C4-2B (cell line): ENCODE data around the gene DBP.

Experiments used
- H3K27ac ChIP-seq: fragments of 450-650 bp; 2 replicates; pipeline ENCODE4 v1.5.1; 2017
- ZFX ChIP-seq: fragments of 450-650 bp; IDR thresholded peaks from 2 replicates; pipeline ENCODE4 v1.6.1; 2017
- TF ChIP-seq, protein P1 (sequence below): fragments of 450-650 bp; conservative IDR thresholded peaks from 2 replicates; pipeline ENCODE4 v1.5.1; 2017; ENCODE audit warnings: mild to moderate bottlenecking

The DBP gene

GRCh38 chr19:48638831-48639381 is 1.7 kb upstream of the DBP start:
- H3K27ac ChIP-seq = peak overlapping the region; percentile 92
- TF ChIP-seq, protein P1, sequence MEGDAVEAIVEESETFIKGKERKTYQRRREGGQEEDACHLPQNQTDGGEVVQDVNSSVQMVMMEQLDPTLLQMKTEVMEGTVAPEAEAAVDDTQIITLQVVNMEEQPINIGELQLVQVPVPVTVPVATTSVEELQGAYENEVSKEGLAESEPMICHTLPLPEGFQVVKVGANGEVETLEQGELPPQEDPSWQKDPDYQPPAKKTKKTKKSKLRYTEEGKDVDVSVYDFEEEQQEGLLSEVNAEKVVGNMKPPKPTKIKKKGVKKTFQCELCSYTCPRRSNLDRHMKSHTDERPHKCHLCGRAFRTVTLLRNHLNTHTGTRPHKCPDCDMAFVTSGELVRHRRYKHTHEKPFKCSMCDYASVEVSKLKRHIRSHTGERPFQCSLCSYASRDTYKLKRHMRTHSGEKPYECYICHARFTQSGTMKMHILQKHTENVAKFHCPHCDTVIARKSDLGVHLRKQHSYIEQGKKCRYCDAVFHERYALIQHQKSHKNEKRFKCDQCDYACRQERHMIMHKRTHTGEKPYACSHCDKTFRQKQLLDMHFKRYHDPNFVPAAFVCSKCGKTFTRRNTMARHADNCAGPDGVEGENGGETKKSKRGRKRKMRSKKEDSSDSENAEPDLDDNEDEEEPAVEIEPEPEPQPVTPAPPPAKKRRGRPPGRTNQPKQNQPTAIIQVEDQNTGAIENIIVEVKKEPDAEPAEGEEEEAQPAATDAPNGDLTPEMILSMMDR = no peak
- no peak for TF ChIP-seq ZFX

- TF ChIP-seq ZFX = no peak
- TF ChIP-seq, protein P1 = no peak; the same call in 1 of the 2 replicates
- H3K27ac ChIP-seq = peak overlapping the region; percentile 92
Observed at GRCh38 chr19:48637948-48638830, 1.0 kb upstream of the DBP start.

DNA sequence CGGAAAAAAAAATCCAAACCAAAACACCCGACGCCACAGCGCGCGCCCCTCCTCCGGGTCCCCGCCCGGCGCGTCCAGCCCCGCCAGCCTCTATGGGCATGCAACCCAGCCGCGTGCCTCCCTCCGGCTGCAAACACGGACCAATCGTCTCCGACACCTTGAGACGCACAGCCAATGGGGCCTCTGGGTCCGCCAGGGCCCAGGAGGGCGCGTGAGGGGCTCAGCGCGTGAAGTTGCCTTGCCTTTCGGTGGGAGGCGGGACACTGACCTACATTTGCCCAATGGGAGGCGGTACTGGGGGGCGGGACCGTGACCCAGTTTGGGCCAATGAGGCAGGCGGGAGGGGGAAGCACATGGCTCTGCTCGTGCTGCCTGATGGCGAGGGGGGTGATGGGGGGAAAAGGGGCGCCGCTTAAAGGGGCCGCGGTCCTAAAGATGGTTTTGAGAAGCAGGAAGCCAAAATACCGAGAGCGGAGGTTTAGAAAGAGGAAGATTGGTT is 319 bp upstream of the DBP start:
- H3K27ac ChIP-seq = peak overlapping the region; percentile 92
- TF ChIP-seq, protein P1 = no peak
- TF ChIP-seq ZFX = no peak

DNA sequence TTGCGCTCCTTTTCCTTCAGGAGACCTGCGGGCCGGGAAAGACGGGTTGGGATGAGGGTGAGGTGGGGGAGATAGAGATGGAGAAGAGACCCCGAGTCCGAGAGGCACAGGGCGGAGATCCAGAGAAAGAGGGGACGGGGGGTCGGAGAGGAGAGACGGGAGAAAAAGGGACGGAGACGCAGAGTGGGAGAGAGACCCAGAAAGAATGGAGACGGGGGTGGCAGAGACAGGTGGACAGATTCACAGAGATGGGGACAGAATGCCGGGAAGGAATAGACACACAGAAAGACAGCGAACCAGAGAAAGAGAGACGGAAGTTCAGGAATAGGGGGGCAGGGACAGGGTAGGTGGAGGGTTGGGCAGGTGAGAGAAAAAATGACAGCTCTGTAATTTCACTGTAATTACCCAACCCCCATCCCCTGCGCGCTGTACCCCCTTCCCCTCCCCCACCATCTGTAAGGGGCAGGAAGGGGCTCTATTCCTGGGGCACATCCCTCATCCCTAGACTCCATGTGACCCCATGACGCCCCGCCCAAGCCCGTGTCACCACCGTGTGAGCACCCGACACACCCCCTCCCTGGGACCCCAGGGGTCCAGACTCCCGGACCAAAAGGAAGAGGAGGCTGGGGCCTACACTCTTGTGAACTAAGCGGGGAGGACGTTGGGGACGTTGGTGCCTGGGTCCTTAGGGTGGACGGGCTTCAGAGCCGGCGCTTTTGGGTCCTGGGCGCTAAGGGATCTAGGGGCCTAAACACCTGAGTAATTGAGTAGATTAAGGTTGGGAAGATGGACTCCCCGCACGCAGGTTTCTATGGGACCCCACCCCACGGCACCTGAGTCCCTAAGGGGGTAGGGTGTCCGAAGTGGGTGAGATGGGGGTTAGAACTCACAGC is 967 bp downstream of the DBP start:
- H3K27ac ChIP-seq = peak overlapping the region; percentile 92
- TF ChIP-seq, protein P1 = no peak
- TF ChIP-seq ZFX = no peak

DNA sequence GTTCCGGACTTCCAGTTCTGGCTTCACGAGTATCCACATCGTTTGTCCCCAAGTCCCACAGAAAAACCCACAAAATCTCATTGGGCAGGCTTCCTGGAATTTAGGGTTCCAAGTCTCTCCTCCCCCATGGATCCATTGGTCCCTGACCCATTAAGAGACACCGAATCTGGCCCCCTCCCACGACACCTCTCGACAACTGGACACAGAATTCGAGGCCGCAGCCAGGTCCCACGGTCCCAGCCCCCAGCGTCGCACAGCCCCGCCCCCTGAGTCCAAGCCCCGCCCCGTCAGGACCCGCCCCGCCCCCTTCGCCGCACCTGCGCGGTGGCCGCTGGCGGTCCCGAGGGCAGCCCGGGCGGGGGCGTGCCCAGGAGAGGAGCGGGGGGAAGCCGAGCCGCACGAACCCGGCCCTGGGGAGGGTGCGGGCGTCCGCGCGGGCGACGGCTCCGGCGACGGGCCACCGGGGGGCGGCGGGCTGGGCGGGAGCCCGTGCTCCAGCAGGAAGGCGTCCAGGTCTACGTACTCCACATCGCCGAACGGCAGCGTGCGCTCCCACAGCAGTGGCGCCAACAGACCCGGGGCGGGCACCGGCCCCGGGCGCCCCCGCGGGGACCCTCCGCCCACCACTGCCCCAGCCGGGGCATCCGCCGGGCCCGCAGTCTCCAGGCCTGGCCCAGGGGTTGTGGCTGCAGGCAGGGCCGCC is 1.8 kb downstream of the DBP start:
- TF ChIP-seq, protein P1 = no peak
- H3K27ac ChIP-seq = peak overlapping the region; percentile 92

DNA sequence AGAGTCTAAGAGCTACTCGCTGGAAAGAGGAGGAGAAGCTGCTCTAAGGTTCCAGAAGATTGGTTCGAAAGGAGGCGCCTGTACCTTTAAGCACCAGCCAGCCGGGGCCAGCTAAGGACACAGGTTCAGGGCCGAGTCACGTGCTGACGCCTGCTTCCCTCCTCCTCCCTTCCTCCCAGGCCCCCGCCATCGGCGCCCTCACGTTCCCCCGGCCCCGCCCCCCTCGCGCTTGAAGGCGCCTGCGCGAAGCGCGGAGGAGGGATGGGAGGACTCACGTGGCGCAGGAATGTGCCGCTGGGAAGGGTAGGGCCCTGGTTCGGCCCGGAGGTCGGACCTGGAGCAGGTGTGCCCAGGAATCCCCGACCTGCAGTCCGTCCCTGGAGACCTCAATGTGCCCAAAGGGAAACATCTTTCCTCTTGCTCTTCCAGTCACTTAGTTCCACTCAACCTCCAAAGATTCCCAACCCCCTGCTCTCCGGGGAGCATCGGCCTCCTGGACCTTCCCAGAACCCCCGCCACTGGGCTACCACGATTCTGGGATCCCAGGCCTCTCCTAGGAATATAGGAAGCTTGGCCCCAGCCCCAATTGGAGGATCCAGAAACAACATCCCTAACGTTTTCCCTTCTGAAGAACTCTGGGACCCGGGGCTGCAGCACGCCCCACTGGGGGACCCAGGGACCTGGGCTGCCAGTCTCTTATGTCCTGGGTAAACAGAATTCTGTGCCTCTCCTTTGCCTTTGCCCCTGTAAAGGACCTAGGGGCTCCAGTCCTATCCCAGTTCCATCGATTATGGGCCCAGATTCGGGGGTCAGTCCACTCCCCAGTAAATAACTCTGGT is 2.5 kb downstream of the DBP start:
- peak overlapping the region; percentile 92 for H3K27ac ChIP-seq
- TF ChIP-seq, protein P1 = no peak
- TF ChIP-seq ZFX = no peak
